Lower leg skin (tissue), 4 donors: ENCODE data around the gene OR56A4. TPM values are rescaled to one million over a fixed set of nuclear protein-coding genes. Genes with fewer than 3 reads are reported as not detected.

ENCODE experiments used
- DNase-seq, 2 donors: peaks; one replicate each; pipeline ENCODE4 v3.0.0-alpha.2; 2019; ENCODE audit warnings: low spot score in 2 of 2
- H3K4me3 ChIP-seq: fragments of 200-600 bp; sonication (generic); 2 replicates; pipeline ENCODE4 v1.5.1; 2017; ENCODE audit warnings: mild to moderate bottlenecking, low read depth; ENCODE audit not compliant: poor library complexity, severe bottlenecking
- POLR2A ChIP-seq, 2 donors: fragments of 450-650 bp; IDR thresholded peaks; one replicate each; pipeline ENCODE4 v1.6.1; 2016 to 2017; ENCODE audit warnings: antibody characterized with exemption in 2 of 2, mild to moderate bottlenecking in 1 of 2, moderate library complexity in 1 of 2
- WGBS, 2 donors: methylation state at CpG; one replicate each; pipeline ENCODE4 v1.1.5; 2018; 5-methylcytosine and 5-hydroxymethylcytosine counted together
- intact Hi-C: fragments of 100-400 bp; cut with DNase I; formaldehyde crosslinking; loops from one replicate; pipeline ENCODE4 v1.15.0; 2023; ENCODE audit warnings: low total_unique reads
- total RNA-seq, 4 donors: library from RNA; depleted of rRNA; stranded (reverse); fragments of >200 nt; gene quantifications; one replicate each; pipeline ENCODE4 v1.1.0, GENCODE V29; 2016
- TF ChIP-seq, protein P1 (sequence below), 3 donors: fragments of 450-650 bp; IDR thresholded peaks; one replicate each; pipeline ENCODE4 v1.5.1; 2016; ENCODE audit warnings: antibody characterized with exemption in 3 of 3, mild to moderate bottlenecking in 3 of 3, moderate library complexity in 2 of 3

The OR56A4 gene
- total RNA-seq = under 1 TPM in 2 of 4 donors, not detected in 2; 0.08 to 0.11 TPM

DNA sequence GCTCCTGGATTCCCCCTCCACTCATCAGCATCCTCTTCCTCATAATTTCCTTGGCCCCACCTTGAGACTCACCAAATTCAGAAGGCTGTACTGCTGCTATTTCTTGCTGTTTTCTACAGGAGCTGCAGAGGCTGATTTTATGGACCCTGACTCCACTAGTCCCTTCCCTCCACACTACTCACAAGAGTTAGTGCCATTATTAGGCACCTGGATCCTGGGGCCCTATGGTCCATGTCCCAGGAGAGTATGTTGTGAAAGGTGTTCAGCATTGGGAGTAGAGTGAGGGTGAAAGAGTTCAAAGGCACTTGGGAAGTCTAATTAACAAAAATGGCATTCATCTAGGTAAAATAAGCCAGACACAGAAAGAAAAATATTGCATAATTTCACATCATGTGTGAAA lies at the start of gene OR56A4:
TSS of gene OR56A4 (minus strand) at position 101 of the 400 bp plus-strand sequence. CDS start 3,954 bp downstream, outside the sequence.
- intact Hi-C loops = no loop called here
- TF ChIP-seq, protein P1, sequence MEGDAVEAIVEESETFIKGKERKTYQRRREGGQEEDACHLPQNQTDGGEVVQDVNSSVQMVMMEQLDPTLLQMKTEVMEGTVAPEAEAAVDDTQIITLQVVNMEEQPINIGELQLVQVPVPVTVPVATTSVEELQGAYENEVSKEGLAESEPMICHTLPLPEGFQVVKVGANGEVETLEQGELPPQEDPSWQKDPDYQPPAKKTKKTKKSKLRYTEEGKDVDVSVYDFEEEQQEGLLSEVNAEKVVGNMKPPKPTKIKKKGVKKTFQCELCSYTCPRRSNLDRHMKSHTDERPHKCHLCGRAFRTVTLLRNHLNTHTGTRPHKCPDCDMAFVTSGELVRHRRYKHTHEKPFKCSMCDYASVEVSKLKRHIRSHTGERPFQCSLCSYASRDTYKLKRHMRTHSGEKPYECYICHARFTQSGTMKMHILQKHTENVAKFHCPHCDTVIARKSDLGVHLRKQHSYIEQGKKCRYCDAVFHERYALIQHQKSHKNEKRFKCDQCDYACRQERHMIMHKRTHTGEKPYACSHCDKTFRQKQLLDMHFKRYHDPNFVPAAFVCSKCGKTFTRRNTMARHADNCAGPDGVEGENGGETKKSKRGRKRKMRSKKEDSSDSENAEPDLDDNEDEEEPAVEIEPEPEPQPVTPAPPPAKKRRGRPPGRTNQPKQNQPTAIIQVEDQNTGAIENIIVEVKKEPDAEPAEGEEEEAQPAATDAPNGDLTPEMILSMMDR (IDR thresholded peaks at IDR 0.05) = no peak
- no peak for TF ChIP-seq POLR2A (IDR thresholded peaks at IDR 0.05)

DNA sequence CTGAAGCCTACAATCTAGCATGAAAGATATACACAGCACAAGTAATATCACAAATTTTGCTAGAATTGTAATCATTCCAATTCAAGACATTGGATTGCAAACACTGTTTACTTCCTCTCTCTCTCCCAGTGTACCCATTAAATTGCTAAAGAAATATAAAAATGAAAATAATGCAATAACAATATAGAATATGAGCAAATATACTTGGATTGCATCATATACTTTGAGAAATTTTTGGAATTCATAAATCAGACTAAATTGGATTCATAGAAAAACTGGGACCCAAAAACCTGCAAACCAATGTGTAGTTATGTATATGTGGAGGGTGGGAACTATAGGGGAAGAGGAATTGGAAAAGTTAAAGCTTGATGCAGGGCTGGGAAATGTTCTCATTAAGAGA lies 48.8 kb upstream of the OR56A4 start:
- DNase-seq = no peak
- TF ChIP-seq, protein P1 (IDR thresholded peaks at IDR 0.05) = no peak
- TF ChIP-seq POLR2A (IDR thresholded peaks at IDR 0.05) = no peak
- H3K4me3 ChIP-seq = no peak overlapping the region
- intact Hi-C loops = no loop called here

More for the DNA sequence above, at the start of gene OR56A4:
- DNase-seq = no peak
- H3K4me3 ChIP-seq = no peak within 1 kb of the TSS

DNA sequence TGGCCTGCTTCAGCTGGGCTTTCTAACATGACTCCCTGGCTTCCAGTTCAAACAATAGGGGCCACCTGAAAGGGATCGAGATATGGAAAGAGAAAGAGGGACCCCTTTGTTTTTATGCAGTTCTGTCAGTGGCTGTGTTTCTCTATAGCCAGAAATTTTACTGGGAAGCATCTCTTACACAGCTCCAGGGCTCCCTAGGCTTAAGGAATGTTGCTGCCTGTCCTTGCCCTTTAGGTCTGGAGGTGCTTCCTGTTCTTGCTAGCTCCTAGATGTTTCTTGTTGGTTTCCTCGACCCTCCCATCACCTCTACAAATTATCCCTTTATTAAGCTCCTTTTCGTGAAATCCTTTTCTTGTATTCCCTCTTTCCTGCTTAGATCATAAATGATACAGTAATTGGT lies 45.6 kb upstream of the OR56A4 start:
- TF ChIP-seq, protein P1 (IDR thresholded peaks at IDR 0.05) = no peak
- no peak for TF ChIP-seq POLR2A (IDR thresholded peaks at IDR 0.05)
- no peak overlapping the region for H3K4me3 ChIP-seq
- DNase-seq = no peak
- intact Hi-C loops = no loop called here
- whole genome bisulfite sequencing, 2 donors = 66 to 69% methylated on average over 3 of the region's 3 CpGs

DNA sequence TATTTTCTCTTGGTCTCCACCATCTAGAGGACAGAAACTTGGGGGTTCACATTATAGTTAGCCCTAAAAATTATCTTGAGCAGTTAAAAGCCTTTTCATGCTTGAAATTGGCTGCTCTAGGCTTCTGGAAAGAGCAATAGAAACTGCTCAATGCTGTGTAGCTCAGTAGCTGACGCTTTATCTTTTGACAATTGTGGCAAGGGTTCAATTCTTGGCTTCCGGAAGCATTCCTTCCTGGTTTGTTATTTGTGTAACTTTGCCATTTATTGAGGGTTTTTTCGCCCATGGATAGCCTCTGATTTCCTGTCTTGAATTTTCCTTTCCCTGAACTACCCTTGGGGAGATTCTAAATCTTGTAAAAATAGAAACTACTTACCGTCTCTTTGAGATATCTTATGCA lies 34.1 kb upstream of the OR56A4 start:
- no peak for DNase-seq
- no peak overlapping the region for H3K4me3 ChIP-seq
- TF ChIP-seq, protein P1 (IDR thresholded peaks at IDR 0.05) = no peak
- TF ChIP-seq POLR2A (IDR thresholded peaks at IDR 0.05) = no peak
- intact Hi-C loops = no loop called here
- WGBS, 2 donors = 51 to 53% methylated on average over 4 of the region's 4 CpGs

GRCh38 chr11:6030708-6031405 lies 24.1 kb upstream of the OR56A4 start, which contains the start of gene OR56A1:
OR56A1 (minus strand) TSS chr11:6030758; CDS start chr11:6027692, 3,066 bp downstream.
- intact Hi-C loops = no loop called here
- WGBS, 2 donors = 69 to 77% methylated on average over 1 of the region's 1 CpG
- no peak within 1 kb of the TSS for H3K4me3 ChIP-seq
- no peak for TF ChIP-seq POLR2A (IDR thresholded peaks at IDR 0.05)
- TF ChIP-seq, protein P1 (IDR thresholded peaks at IDR 0.05) = no peak
- DNase-seq = no peak

DNA sequence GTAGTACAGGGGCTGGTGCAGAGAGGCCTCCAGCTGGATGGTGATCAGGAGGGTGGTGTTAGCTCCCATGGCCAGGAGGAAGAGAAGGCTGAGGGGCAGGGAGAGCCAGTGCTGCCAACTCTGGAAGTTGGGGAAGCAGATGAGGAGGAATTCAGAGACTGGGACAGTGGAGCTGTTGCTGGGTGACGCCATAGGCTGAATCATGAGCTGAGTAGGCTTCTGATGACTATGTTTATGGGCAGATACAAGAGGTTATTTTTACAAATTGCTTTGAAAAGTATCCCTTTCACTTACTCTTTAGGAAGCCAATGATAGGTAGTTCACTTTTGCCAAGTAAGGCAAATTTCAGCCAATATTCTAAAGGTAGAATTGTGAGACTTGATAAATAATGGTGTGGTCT lies 20.8 kb upstream of the OR56A4 start:
- WGBS, 2 donors = 78 to 88% methylated on average over 1 of the region's 1 CpG
- intact Hi-C loops = loop anchor here (5.0 kb wide), 1 partner anchor 330 kb away; no protein-coding TSS in a partner anchor
- no peak for DNase-seq
- no peak for TF ChIP-seq POLR2A (IDR thresholded peaks at IDR 0.05)
- TF ChIP-seq, protein P1 (IDR thresholded peaks at IDR 0.05) = no peak
- H3K4me3 ChIP-seq = no peak overlapping the region
